Epithelial cell of esophagus (primary cell): ENCODE measurements around the gene CRY1.

ENCODE experiments used
- DNase-seq: peaks from one replicate; pipeline ENCODE4 v3.0.0; 2010; ENCODE audit warnings: low read depth
- H3K4me3 ChIP-seq: 2 replicates; pipeline ENCODE4 v1.5.1; 2011; ENCODE audit warnings: mild to moderate bottlenecking, low read length, control low read depth
- CTCF ChIP-seq: IDR thresholded peaks from 2 replicates; pipeline ENCODE4 v1.5.1; 2011; ENCODE audit warnings: low read depth, mild to moderate bottlenecking, low read length, control low read depth, inconsistent platforms; ENCODE audit not compliant: insufficient read depth; ENCODE audit errors: missing control alignments

The CRY1 gene

DNA sequence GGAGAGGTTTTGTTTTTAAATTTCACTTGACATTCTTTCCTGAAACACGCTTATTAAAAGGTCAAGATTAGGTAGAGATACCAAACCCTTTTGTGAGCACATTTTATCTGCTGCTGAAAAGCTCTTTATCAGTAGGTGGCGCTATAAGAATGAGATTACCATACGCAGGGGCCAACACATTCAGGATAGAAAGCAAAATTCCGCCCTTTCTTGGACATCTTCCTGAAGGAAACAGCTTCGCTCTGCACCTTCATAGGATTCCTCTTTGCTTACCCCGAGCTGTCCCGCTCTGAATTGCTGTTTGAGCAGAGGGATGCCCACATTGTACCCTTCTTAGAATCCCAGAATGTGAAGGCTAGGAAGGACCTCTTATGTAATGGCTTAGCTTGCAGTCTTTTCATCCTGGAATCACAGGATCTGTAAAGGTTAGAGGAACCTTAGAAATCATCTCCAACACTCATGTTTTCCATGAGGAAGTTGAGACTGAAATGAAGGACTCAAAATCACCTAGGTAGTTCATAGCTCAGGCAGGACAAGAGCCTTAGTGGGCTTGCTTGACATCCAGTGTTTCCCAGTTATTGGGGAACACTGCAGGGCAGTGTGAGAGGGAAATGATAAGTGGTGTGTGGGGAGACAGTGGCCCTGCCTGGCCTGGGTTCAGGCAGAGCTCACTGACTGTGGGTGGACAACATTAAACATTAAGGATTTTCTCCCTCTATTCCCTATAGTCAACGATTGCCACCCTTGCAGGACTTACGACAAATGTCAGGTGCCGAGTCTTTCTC, 38.7 kb upstream of the CRY1 start:
- peak; percentile 80 for TF ChIP-seq CTCF
- peak; percentile 70 for DNase-seq
- H3K4me3 ChIP-seq: no peak overlapping the region

GRCh38 chr12:107130830-107131611, 37.7 kb upstream of the CRY1 start:
- H3K4me3 ChIP-seq: no peak overlapping the region
- DNase-seq: no peak
- TF ChIP-seq CTCF: peak; percentile 5

DNA sequence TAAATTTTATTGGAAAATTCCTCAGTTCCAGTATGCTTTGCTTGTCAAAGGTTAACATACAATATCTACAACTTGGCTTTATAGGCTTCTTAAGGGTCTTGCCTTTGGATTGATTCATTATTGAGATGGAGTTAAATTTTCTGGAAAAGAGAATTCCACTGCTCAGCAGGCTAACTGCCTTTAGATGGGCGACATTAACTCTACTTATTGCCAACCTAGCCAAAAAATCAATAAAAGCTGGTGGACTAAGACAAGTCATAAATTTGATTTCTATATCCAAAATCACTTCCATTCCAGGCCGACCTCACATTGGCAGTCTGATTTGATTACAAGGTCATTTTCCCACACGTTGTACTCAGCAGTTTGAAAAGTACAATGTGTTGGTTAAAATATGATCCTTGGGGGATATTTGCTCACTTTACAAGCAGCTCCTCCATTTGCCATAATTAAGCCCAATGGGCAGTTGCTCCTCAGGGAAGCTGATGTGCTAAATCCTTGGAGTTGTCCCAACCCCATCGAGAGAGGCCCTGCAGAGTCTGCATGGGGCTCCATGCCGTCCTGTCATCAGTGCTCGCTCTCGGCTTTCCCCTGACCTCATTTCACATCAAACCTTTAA, 36.1 kb upstream of the CRY1 start:
- no peak overlapping the region for H3K4me3 ChIP-seq
- no peak for TF ChIP-seq CTCF
- DNase-seq: no peak

DNA sequence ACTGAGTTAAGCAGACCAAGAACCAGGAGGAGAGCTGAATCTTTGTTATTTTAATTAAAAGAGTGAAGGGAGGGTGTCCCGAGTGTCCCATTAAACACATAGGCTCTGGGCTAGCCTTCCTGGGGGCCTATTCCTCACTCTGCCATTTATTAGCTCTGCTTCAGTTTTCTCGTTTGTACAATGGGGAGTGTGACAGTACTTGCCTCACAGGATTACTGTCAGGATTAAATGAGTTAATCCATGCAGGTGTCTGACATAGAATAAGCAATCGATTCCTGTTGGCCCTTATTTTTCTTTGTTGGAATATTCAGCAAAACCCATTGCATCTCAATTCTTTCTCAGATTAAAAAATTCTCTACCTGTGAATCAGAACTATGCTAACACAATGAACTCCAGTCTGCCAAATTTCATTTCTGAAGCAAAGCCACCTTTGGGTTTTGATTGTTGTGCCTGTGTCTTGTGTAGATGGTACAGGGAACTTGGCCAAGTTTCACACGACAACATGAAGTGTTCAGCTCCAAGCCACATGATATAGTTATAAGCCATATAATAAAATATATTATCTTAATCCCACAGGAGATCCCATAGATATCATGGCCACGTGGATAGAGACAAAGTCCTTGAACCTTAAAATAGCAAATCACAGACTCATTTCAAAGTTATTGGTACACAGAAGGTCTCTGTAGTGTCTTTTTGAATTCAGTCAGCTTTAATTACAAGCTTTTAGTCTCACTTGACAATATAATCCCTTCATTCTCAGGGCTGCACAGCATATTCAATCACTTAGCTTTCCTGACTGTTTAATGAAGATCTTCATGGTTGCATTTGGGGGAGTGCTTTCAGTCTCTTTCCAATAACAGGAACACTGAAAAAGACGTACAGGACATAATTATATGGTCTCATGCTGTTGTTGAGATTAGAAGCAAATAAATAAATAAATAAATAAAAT, 34.4 kb upstream of the CRY1 start:
- DNase-seq: no peak
- no peak overlapping the region for H3K4me3 ChIP-seq
- TF ChIP-seq CTCF: no peak

DNA sequence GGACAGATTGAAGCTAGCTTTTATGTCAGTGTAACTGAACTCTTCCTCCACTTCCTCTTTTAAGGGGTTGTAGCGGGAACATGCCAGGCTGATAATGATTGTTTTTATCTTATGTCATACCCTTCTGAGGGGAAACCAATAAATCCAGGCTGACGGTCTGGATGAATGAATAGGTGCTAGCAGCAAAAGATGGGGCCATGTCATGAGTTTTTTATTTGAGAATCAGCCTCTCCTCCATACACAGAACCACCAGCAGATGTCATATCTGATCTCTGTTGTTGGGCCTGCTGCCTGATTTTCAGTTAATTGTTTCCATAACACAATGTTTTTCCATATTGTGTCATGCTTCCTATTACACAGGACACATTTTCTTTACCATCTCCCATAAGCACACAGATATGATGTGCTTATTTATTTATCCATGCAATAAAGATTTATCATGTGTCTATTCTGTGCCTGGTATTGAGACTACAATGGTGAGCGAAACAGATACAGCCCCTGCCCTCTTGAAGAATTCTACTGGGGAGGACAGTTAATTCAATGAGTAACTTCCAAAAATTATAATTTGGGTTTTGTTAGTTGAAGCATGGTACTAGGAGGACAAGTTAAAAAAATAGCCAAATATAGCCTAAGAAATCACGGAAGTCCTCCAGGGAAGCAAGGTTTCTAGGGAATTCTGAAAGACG, 33.6 kb upstream of the CRY1 start:
- TF ChIP-seq CTCF: peak; percentile 65
- DNase-seq: peak; percentile 40
- H3K4me3 ChIP-seq: no peak overlapping the region

DNA sequence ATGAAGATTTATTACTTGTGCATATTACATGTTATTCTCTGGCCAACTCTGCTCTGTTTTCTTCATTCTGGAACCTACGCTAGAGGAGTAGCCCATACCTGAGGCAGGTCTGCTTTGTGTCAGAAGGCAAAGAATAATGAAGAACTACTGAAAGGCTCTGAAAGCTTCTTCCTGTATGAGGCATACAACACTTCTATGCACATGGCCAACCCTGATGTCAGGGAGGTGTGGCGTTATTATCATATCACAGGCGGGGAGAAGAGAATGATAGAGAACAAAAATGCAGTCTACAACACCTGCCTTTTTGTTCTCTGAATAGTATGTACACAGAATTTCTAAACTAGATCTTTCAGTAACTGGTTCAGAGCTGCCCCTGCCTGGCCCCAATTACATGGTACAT, 32.5 kb upstream of the CRY1 start:
- DNase-seq: peak; percentile 31
- no peak for TF ChIP-seq CTCF
- H3K4me3 ChIP-seq: no peak overlapping the region
